Measurements from ENCODE around the gene RASA2.

Gene RASA2

GRCh38 chr3:141610939-141611338, 124.1 kb downstream of the RASA2 start:
- TF ChIP-seq CTCF (IDR thresholded peaks at IDR 0.05; ENCODE audit: low read length): no peak
- no peak for TF ChIP-seq EZH2 (optimal IDR thresholded peaks at IDR 0.05; ENCODE audit: low read depth, low read length)
- TF ChIP-seq EZH2phosphoT487 (IDR thresholded peaks at IDR 0.05; ENCODE audit: low read length): no peak
- H3K9me3 ChIP-seq (replicated peaks; ENCODE audit: insufficient read depth, low read length): no peaks in the 10 kb centered on the region

GRCh38 chr3:141618103-141618910, 131.5 kb downstream of the RASA2 start:
- TF ChIP-seq CTCF (IDR thresholded peaks at IDR 0.05; ENCODE audit: low read length) (no peak), EZH2phosphoT487 (IDR thresholded peaks at IDR 0.05; ENCODE audit: low read length) (no peak), EZH2 (optimal IDR thresholded peaks at IDR 0.05; ENCODE audit: low read depth, low read length) (no peak)
- no peaks in the 10 kb centered on the region for H3K9me3 ChIP-seq (replicated peaks; ENCODE audit: insufficient read depth, low read length)
- no peaks in the 10 kb centered on the region for H4K20me1 ChIP-seq (ENCODE audit: insufficient read depth, low read length)
- no peaks in the 10 kb centered on the region for H3K4me1 ChIP-seq (ENCODE audit: low read length)
- H3K4me3 ChIP-seq (ENCODE audit: low read length): no peak overlapping the region
- no peak overlapping the region for H3K9ac ChIP-seq (ENCODE audit: low read length)
- no peaks in the 10 kb centered on the region for H3K9me2 ChIP-seq (replicated peaks; ENCODE audit: insufficient read depth, low read length)
- no peaks in the 10 kb centered on the region for H3K79me2 ChIP-seq (ENCODE audit: low read length)
- H3F3A ChIP-seq (ENCODE audit: insufficient read depth, low read length): no peaks in the 10 kb centered on the region
- H3K27me3 ChIP-seq (replicated peaks; ENCODE audit: insufficient read depth, low read length): no peaks in the 10 kb centered on the region
- H2AFZ ChIP-seq (ENCODE audit: low read length): no peak overlapping the region
- no peak overlapping the region for H3K27ac ChIP-seq (ENCODE audit: low read length)
- H3K4me2 ChIP-seq (ENCODE audit: low read depth, low read length): no peak overlapping the region
- no peaks in the 10 kb centered on the region; the same call in 1 of the 2 replicates for H3K36me3 ChIP-seq (replicated peaks; ENCODE audit: insufficient read depth, low read length)
- no peak for DNase-seq

More at GRCh38 chr3:141610939-141611338, 124.1 kb downstream of the RASA2 start:
- H3K27ac ChIP-seq (ENCODE audit: low read length): no peak overlapping the region
- H3K27me3 ChIP-seq (replicated peaks; ENCODE audit: insufficient read depth, low read length): no peaks in the 10 kb centered on the region
- no peak overlapping the region for H3K9ac ChIP-seq (ENCODE audit: low read length)
- peaks cover 12% of the 10 kb centered on the region for H3K36me3 ChIP-seq (replicated peaks; ENCODE audit: insufficient read depth, low read length)
- DNase-seq: no peak
- no peaks in the 10 kb centered on the region for H3K4me1 ChIP-seq (ENCODE audit: low read length)
- no peak overlapping the region for H2AFZ ChIP-seq (ENCODE audit: low read length)
- H3F3A ChIP-seq (ENCODE audit: insufficient read depth, low read length): no peaks in the 10 kb centered on the region
- H3K79me2 ChIP-seq (ENCODE audit: low read length): no peaks in the 10 kb centered on the region
- no peaks in the 10 kb centered on the region for H3K9me2 ChIP-seq (replicated peaks; ENCODE audit: insufficient read depth, low read length)
- no peak overlapping the region for H3K4me2 ChIP-seq (ENCODE audit: low read depth, low read length)
- no peaks in the 10 kb centered on the region for H4K20me1 ChIP-seq (ENCODE audit: insufficient read depth, low read length)
- no peak overlapping the region for H3K4me3 ChIP-seq (ENCODE audit: low read length)

GRCh38 chr3:141618938-141619337, 132.1 kb downstream of the RASA2 start:
- DNase-seq: no peak

GRCh38 chr3:141619450-141619849, 132.6 kb downstream of the RASA2 start:
- no peaks in the 10 kb centered on the region for H3K9me3 ChIP-seq (replicated peaks; ENCODE audit: insufficient read depth, low read length)
- no peaks in the 10 kb centered on the region for H4K20me1 ChIP-seq (ENCODE audit: insufficient read depth, low read length)
- H3K4me3 ChIP-seq (ENCODE audit: low read length): no peak overlapping the region
- no peak overlapping the region for H3K27ac ChIP-seq (ENCODE audit: low read length)
- H3K9me2 ChIP-seq (replicated peaks; ENCODE audit: insufficient read depth, low read length): no peaks in the 10 kb centered on the region
- no peak for DNase-seq
- no peak overlapping the region for H3K4me2 ChIP-seq (ENCODE audit: low read depth, low read length)
- no peaks in the 10 kb centered on the region for H3K4me1 ChIP-seq (ENCODE audit: low read length)
- H3K9ac ChIP-seq (ENCODE audit: low read length): no peak overlapping the region
- no peaks in the 10 kb centered on the region for H3K27me3 ChIP-seq (replicated peaks; ENCODE audit: insufficient read depth, low read length)
- no peaks in the 10 kb centered on the region for H3F3A ChIP-seq (ENCODE audit: insufficient read depth, low read length)
- TF ChIP-seq EZH2 (optimal IDR thresholded peaks at IDR 0.05; ENCODE audit: low read depth, low read length) (no peak), CTCF (IDR thresholded peaks at IDR 0.05; ENCODE audit: low read length) (no peak), EZH2phosphoT487 (IDR thresholded peaks at IDR 0.05; ENCODE audit: low read length) (no peak)
- H2AFZ ChIP-seq (ENCODE audit: low read length): no peak overlapping the region
- no peaks in the 10 kb centered on the region; the same call in 1 of the 2 replicates for H3K36me3 ChIP-seq (replicated peaks; ENCODE audit: insufficient read depth, low read length)
- H3K79me2 ChIP-seq (ENCODE audit: low read length): no peaks in the 10 kb centered on the region

More at GRCh38 chr3:141618938-141619337, 132.1 kb downstream of the RASA2 start:
- Histone ChIP-seq H3K4me3 (ENCODE audit: low read length) (no peak overlapping the region), H3K79me2 (ENCODE audit: low read length) (no peaks in the 10 kb centered on the region), H2AFZ (ENCODE audit: low read length) (no peak overlapping the region), H3K36me3 (replicated peaks; ENCODE audit: insufficient read depth, low read length) (no peaks in the 10 kb centered on the region; the same call in 1 of the 2 replicates), H3K4me1 (ENCODE audit: low read length) (no peaks in the 10 kb centered on the region), H3K9ac (ENCODE audit: low read length) (no peak overlapping the region), H3K27me3 (replicated peaks; ENCODE audit: insufficient read depth, low read length) (no peaks in the 10 kb centered on the region), H3K9me3 (replicated peaks; ENCODE audit: insufficient read depth, low read length) (no peaks in the 10 kb centered on the region), H3K4me2 (ENCODE audit: low read depth, low read length) (no peak overlapping the region), H3K27ac (ENCODE audit: low read length) (no peak overlapping the region), H3K9me2 (replicated peaks; ENCODE audit: insufficient read depth, low read length) (no peaks in the 10 kb centered on the region), H3F3A (ENCODE audit: insufficient read depth, low read length) (no peaks in the 10 kb centered on the region), H4K20me1 (ENCODE audit: insufficient read depth, low read length) (no peaks in the 10 kb centered on the region)
- TF ChIP-seq EZH2phosphoT487 (IDR thresholded peaks at IDR 0.05; ENCODE audit: low read length): no peak
